ENCODE measurements around the gene APOC3. TPM values are rescaled to one million over a fixed set of nuclear protein-coding genes. Genes with fewer than 3 reads are reported as not detected.
A peak's percentile ranks its signal among the peaks of the same experiment; 100 is the strongest.

Gene APOC3
- total RNA-seq, 3 donors from 2014 or later (not counting 1 experiment from before 2014, with no cell fraction given): not detected

DNA sequence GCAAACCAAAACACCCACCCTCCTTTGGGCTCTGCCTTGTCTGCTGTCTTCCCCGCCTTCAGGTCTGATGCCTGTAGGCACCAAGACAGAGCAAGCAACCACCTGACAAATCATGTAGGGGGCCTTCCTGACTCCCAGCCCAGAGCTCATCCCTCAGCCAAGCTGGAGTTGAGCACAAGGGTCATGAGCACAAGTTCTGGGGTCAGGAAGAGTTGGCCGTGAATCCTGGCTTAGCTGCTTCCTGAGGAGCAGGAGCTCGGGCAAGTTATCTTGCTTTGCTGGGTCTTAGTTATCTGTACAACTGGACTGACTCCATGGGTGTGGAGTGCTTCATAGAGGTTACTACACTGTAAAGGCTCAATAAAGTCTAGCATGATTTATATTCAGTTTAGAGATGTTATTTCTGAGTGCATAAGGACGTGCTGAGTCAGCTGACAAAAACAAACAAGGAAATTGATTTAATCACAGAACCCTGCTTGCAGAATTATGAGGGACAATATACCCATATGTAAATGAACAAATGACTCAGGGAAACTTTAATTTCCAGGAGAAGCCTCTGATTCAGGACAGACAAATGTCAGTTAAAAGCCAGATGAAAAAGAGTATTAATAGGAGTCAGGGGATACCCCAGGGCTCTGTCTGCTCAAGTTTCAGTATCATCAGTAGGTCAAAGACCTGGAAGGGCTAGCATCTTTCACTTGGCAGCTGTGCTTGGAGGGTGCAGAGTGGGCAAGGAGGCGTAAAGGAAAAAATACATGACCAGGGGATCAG is 22.7 kb downstream of the APOC3 start:
- H3K9me3 ChIP-seq (ENCODE audit: control insufficient read depth, insufficient read depth, low read length): no peaks in the 10 kb centered on the region
- peaks cover 65 to 69% of the 10 kb centered on the region in 2 donors for H3K4me1 Mint-ChIP-seq
- 64% methylated on average over 5 of the region's 5 CpGs for WGBS (ENCODE audit: insufficient coverage)
- no peak overlapping the region for H3K4me3 ChIP-seq (ENCODE audit: low read length)
- H3K36me3 Mint-ChIP-seq: no peaks in the 10 kb centered on the region
- peak overlapping the region; percentile 88 for H3K4me3 Mint-ChIP-seq
- peak overlapping the region; percentile 92 to 93 for H3K27ac Mint-ChIP-seq
- no peaks in the 10 kb centered on the region for H3K27me3 Mint-ChIP-seq (ENCODE audit: low read depth in 2 of 2)
- peak in 1 of 2 donors; percentile 25 for DNase-seq
- TF ChIP-seq, protein P1, sequence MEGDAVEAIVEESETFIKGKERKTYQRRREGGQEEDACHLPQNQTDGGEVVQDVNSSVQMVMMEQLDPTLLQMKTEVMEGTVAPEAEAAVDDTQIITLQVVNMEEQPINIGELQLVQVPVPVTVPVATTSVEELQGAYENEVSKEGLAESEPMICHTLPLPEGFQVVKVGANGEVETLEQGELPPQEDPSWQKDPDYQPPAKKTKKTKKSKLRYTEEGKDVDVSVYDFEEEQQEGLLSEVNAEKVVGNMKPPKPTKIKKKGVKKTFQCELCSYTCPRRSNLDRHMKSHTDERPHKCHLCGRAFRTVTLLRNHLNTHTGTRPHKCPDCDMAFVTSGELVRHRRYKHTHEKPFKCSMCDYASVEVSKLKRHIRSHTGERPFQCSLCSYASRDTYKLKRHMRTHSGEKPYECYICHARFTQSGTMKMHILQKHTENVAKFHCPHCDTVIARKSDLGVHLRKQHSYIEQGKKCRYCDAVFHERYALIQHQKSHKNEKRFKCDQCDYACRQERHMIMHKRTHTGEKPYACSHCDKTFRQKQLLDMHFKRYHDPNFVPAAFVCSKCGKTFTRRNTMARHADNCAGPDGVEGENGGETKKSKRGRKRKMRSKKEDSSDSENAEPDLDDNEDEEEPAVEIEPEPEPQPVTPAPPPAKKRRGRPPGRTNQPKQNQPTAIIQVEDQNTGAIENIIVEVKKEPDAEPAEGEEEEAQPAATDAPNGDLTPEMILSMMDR (IDR thresholded peaks at IDR 0.05): no peak
- peaks cover 58% of the 10 kb centered on the region for H3K4me1 ChIP-seq (ENCODE audit: control insufficient read depth, insufficient read depth, low read length)
- peaks cover 20% of the 10 kb centered on the region for H3K36me3 ChIP-seq (ENCODE audit: control insufficient read depth, insufficient read depth, low read length)
- no peaks in the 10 kb centered on the region for H3K27me3 ChIP-seq (ENCODE audit: control insufficient read depth, insufficient read depth, low read length)
- H3K27ac ChIP-seq (ENCODE audit: low read length): peak overlapping the region; percentile 73
- intact Hi-C loops (cut with micrococcal nuclease): loop anchor here (1.0 to 5.0 kb wide), 3 partner anchors 60 to 378 kb away; partner anchors contain the start of genes APOA5 and BUD13
- ATAC-seq: peak in 1 of 3 donors; percentile 4
- no peaks in the 10 kb centered on the region for H3K9me3 Mint-ChIP-seq

- peak overlapping the region; percentile 73 for H3K27ac ChIP-seq (ENCODE audit: low read length)
- no peak overlapping the region for H3K4me3 ChIP-seq (ENCODE audit: low read length)
- 20% methylated on average over 6 of the region's 6 CpGs for WGBS (ENCODE audit: insufficient coverage)
- H3K27me3 ChIP-seq (ENCODE audit: control insufficient read depth, insufficient read depth, low read length): no peaks in the 10 kb centered on the region
- peaks cover 58% of the 10 kb centered on the region for H3K4me1 ChIP-seq (ENCODE audit: control insufficient read depth, insufficient read depth, low read length)
- H3K36me3 ChIP-seq (ENCODE audit: control insufficient read depth, insufficient read depth, low read length): peaks cover 22% of the 10 kb centered on the region
- Mint-ChIP-seq H3K9me3 (no peaks in the 10 kb centered on the region), H3K27ac (peak overlapping the region; percentile 92 to 93), H3K4me1 (peaks cover 65 to 69% of the 10 kb centered on the region in 2 donors), H3K27me3 (ENCODE audit: low read depth in 2 of 2) (no peaks in the 10 kb centered on the region), H3K4me3 (peak overlapping the region; percentile 88), H3K36me3 (no peaks in the 10 kb centered on the region)
- TF ChIP-seq, protein P1 (IDR thresholded peaks at IDR 0.05): no peak
- H3K9me3 ChIP-seq (ENCODE audit: control insufficient read depth, insufficient read depth, low read length): no peaks in the 10 kb centered on the region
- peak; percentile 30 to 88 for DNase-seq
- intact Hi-C loops (cut with micrococcal nuclease): loop anchor here (1.0 to 5.0 kb wide), 3 partner anchors 61 to 377 kb away; partner anchors contain the start of genes APOA5 and BUD13
- ATAC-seq: peak; percentile 91 to 96 (median 94)
Measured at GRCh38 chr11:116853461-116854073, 23.9 kb downstream of the APOC3 start.

DNA sequence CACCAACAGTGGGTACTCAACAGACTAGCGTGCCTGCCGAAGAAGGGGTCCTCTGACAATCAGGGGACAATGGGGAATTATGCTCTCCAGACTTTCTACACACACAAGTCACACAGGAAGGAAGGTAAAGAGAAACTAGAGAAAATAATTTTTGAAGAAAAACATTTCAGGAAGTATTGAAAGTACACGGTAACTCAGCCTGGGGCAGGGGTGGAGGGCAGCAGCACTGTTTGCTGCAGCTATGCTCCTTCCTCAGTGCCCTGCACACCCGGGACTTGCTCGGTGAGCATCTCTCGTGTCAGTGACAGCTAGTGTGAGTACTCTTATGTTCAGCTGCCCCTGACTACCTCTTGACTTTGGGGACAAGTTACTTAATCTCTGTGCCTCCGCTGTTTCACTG is 25.7 kb downstream of the APOC3 start:
- H3K27ac Mint-ChIP-seq: peak overlapping the region; percentile 92 to 93
- WGBS (ENCODE audit: insufficient coverage): 29% methylated on average over 5 of the region's 7 CpGs
- no peak overlapping the region for H3K4me3 ChIP-seq (ENCODE audit: low read length)
- no peak for ATAC-seq
- intact Hi-C loops (cut with micrococcal nuclease): no loop called here
- peak in 1 of 2 donors; percentile 24 for DNase-seq
- H3K36me3 ChIP-seq (ENCODE audit: control insufficient read depth, insufficient read depth, low read length): peaks cover 30% of the 10 kb centered on the region
- no peaks in the 10 kb centered on the region for H3K27me3 Mint-ChIP-seq (ENCODE audit: low read depth in 2 of 2)
- H3K4me1 Mint-ChIP-seq: peaks cover 54 to 60% of the 10 kb centered on the region in 2 donors
- TF ChIP-seq, protein P1 (IDR thresholded peaks at IDR 0.05): no peak
- H3K4me1 ChIP-seq (ENCODE audit: control insufficient read depth, insufficient read depth, low read length): peaks cover 57% of the 10 kb centered on the region
- no peaks in the 10 kb centered on the region for H3K9me3 ChIP-seq (ENCODE audit: control insufficient read depth, insufficient read depth, low read length)
- no peaks in the 10 kb centered on the region for H3K27me3 ChIP-seq (ENCODE audit: control insufficient read depth, insufficient read depth, low read length)
- peak overlapping the region; percentile 3 for H3K4me3 Mint-ChIP-seq
- no peaks in the 10 kb centered on the region for H3K9me3 Mint-ChIP-seq
- H3K27ac ChIP-seq (ENCODE audit: low read length): peak overlapping the region; percentile 73
- H3K36me3 Mint-ChIP-seq: peaks cover 5% of the 10 kb centered on the region

All from natural killer cell (primary cell).